Fibroblast of mammary gland (primary cell): Measurements from ENCODE around the gene MXRA8.

ENCODE experiments used
- DNase-seq: peaks from one replicate; pipeline ENCODE4 v3.0.0-alpha.2; 2010; ENCODE audit warnings: low read depth
- H3K4me3 ChIP-seq: 2 replicates; pipeline ENCODE4 v1.5.1; 2011; ENCODE audit warnings: low read depth, mild to moderate bottlenecking, low read length, moderate library complexity; ENCODE audit not compliant: control insufficient read depth
- CTCF ChIP-seq: conservative IDR thresholded peaks from 2 replicates; pipeline ENCODE4 v1.5.1; 2011; ENCODE audit warnings: low read depth, low read length, inconsistent platforms; ENCODE audit not compliant: control insufficient read depth, insufficient read depth

Gene MXRA8

GRCh38 chr1:1329304-1330210 lies 28.8 kb downstream of the MXRA8 start:
- H3K4me3 ChIP-seq = no peak overlapping the region
- no peak for TF ChIP-seq CTCF
- DNase-seq = no peak

GRCh38 chr1:1328254-1328653 lies 30.1 kb downstream of the MXRA8 start:
- H3K4me3 ChIP-seq = no peak overlapping the region
- TF ChIP-seq CTCF = no peak
- DNase-seq = no peak

GRCh38 chr1:1327291-1327690 lies 31.1 kb downstream of the MXRA8 start:
- no peak for DNase-seq
- no peak overlapping the region for H3K4me3 ChIP-seq
- TF ChIP-seq CTCF = no peak

- no peak for DNase-seq
- no peak overlapping the region for H3K4me3 ChIP-seq
- no peak for TF ChIP-seq CTCF
These were observed 32.2 kb downstream of the MXRA8 start for GRCh38 chr1:1326075-1326605.

- TF ChIP-seq CTCF = no peak
- peak overlapping the region; percentile 71 for H3K4me3 ChIP-seq
These were observed 32.9 kb downstream of the MXRA8 start for GRCh38 chr1:1325288-1326074.

GRCh38 chr1:1324524-1325287 lies 33.6 kb downstream of the MXRA8 start, which contains the start of the genes CPTP and INTS11:
TSS of gene CPTP (plus strand) at chr1:1324802. CDS start at chr1:1326911, 2,109 bp downstream.
TSS of gene INTS11 (minus strand) at chr1:1324660. CDS start at chr1:1324608, 52 bp downstream.
- DNase-seq = peak; percentile 84
- TF ChIP-seq CTCF = no peak
- H3K4me3 ChIP-seq = peak within 1 kb of the TSS; percentile 71

More at GRCh38 chr1:1325288-1326074, 32.9 kb downstream of the MXRA8 start:
- DNase-seq = no peak
